ENCODE data around the gene OR10G7. TPM values are rescaled to one million over a fixed set of nuclear protein-coding genes. Genes with fewer than 3 reads are reported as not detected.

Gene OR10G7
- total RNA-seq, 1 donor from 2014 or later = not detected

GRCh38 chr11:124080327-124081001 is 39.3 kb upstream of the OR10G7 start:
- Mint-ChIP-seq H3K4me3 (no peak overlapping the region), H3K27me3 (peaks cover 20% of the 10 kb centered on the region), H3K4me1 (peaks cover 8% of the 10 kb centered on the region), H3K27ac (no peak overlapping the region), H3K36me3 (ENCODE audit: low read depth) (no peaks in the 10 kb centered on the region), H3K9me3 (no peaks in the 10 kb centered on the region)
- intact Hi-C loops (cut with micrococcal nuclease) = no loop called here
- TF ChIP-seq CTCF (IDR thresholded peaks at IDR 0.05) = no peak
- ChIA-PET CTCF (interaction anchor here (1.2 to 1.3 kb wide), 2 partner anchors 9 to 10 kb away, joined by 3 to 5 read pairs; no protein-coding TSS in a partner anchor), POLR2A (no interaction called here)
- DNase-seq (no peak), ATAC-seq (ENCODE audit: low read depth) (no peak)

GRCh38 chr11:124079631-124080326 is 38.7 kb upstream of the OR10G7 start:
- DNase-seq (no peak), ATAC-seq (ENCODE audit: low read depth) (no peak)
- Mint-ChIP-seq H3K4me1 (peaks cover 8% of the 10 kb centered on the region), H3K36me3 (ENCODE audit: low read depth) (no peaks in the 10 kb centered on the region), H3K27ac (no peak overlapping the region), H3K4me3 (no peak overlapping the region), H3K9me3 (no peaks in the 10 kb centered on the region), H3K27me3 (peaks cover 20% of the 10 kb centered on the region)
- intact Hi-C loops (cut with micrococcal nuclease) = loop anchor here (10.0 kb wide), 1 partner anchor 685 kb away; the partner anchor contains the start of gene ESAM
- CTCF ChIA-PET = interaction anchor here (1.2 to 1.3 kb wide), 2 partner anchors 8 to 10 kb away, joined by 3 to 5 read pairs; no protein-coding TSS in a partner anchor
- no peak for TF ChIP-seq CTCF (IDR thresholded peaks at IDR 0.05)
- POLR2A ChIA-PET = no interaction called here

DNA sequence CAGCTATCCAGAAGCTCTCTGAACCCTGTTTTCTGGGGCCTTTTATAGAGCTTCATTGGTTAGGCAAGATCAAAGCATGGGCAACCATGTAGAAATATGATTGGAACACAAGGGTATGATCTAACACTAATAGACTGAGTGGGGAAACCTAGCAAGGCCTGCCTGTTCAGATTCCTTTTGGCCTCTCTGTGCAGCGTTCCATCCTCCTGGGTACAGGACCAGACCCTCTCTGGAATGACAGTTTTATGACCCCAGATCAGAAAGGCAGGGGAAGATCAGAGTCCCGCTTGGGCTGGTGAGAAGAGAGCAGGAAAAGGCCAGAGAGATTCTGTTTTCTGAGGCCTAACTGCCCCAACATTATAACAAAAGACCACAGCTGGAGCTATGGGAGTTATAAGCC is 37.5 kb upstream of the OR10G7 start:
- H3K9me3 Mint-ChIP-seq = no peaks in the 10 kb centered on the region
- no peak for TF ChIP-seq CTCF (IDR thresholded peaks at IDR 0.05)
- ChIA-PET CTCF (no interaction called here), POLR2A (no interaction called here)
- H3K27me3 Mint-ChIP-seq = peaks cover 14% of the 10 kb centered on the region
- ATAC-seq (ENCODE audit: low read depth) (no peak), DNase-seq (no peak)
- H3K4me1 Mint-ChIP-seq = peaks cover 8% of the 10 kb centered on the region
- intact Hi-C loops (cut with micrococcal nuclease) = loop anchor here (10.0 kb wide), 1 partner anchor 686 kb away; the partner anchor contains the start of gene ESAM
- no peak overlapping the region for H3K27ac Mint-ChIP-seq
- no peaks in the 10 kb centered on the region for H3K36me3 Mint-ChIP-seq (ENCODE audit: low read depth)
- H3K4me3 Mint-ChIP-seq = no peak overlapping the region

GRCh38 chr11:124077266-124077665 is 36.1 kb upstream of the OR10G7 start:
- TF ChIP-seq CTCF (IDR thresholded peaks at IDR 0.05) = no peak
- intact Hi-C loops (cut with micrococcal nuclease) = loop anchor here (10.0 kb wide), 1 partner anchor 688 kb away; the partner anchor contains the start of gene ESAM
- ChIA-PET POLR2A (no interaction called here), CTCF (no interaction called here)
- H3K4me1 Mint-ChIP-seq = peaks cover 8% of the 10 kb centered on the region
- H3K27me3 Mint-ChIP-seq = peaks cover 14% of the 10 kb centered on the region
- ATAC-seq (ENCODE audit: low read depth) (no peak), DNase-seq (no peak)
- H3K4me3 Mint-ChIP-seq = no peak overlapping the region
- no peaks in the 10 kb centered on the region for H3K9me3 Mint-ChIP-seq
- no peak overlapping the region for H3K27ac Mint-ChIP-seq
- H3K36me3 Mint-ChIP-seq (ENCODE audit: low read depth) = no peaks in the 10 kb centered on the region
